NCI-H1417 treated with DMSO at 0.1 percent for 48 hours (cell line): ENCODE measurements around the gene GNA12.
"Not testable (repeated sequence)": the region's sequence is repeated elsewhere in the genome, so short reads cannot be mapped to it uniquely, and the experiment has no call there.

Experiments
- DNase-seq: peaks from one replicate; lab custom pipeline; 2025; lab: John Stamatoyannopoulos, UW

GNA12 gene

DNA sequence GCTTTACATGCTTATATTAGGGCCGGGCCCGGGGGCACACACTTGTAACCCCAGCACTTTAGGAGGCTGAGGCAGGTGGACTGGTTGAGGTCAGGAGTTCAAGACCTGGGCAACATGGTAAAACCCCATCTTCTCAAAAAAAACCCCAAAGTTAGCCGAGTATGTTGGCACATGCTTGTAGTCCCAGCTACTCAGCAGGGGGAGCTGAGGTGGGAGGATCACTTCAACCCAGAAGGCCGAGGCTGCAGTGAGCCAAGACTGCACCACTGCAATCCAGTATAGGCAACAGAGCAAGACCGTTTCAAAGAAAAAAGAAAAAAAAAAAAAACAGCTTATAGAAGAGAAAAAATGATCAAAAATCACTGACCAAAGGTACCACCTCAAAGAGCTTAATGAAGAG is 93.0 kb downstream of the GNA12 start:
- DNase-seq: no peak

DNA sequence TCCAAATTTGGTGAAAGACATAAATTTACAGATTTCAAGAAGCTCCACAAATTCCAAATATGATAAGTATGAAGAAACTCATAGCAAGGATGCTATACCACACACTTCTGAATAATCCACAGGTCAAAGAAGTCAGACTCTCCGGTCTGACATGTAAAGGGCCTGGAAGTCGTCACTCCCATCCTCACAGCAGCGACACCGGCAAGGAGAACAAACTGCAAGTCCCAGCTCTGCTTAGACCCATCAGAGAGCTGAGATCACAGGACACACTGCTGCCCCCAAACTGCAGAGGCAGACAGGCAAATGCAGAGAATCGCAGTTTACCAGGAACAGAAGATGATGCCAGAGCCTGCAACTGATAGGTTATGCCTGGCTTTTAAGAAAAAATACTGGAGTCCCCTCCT is 94.1 kb downstream of the GNA12 start:
- no peak for DNase-seq

DNA sequence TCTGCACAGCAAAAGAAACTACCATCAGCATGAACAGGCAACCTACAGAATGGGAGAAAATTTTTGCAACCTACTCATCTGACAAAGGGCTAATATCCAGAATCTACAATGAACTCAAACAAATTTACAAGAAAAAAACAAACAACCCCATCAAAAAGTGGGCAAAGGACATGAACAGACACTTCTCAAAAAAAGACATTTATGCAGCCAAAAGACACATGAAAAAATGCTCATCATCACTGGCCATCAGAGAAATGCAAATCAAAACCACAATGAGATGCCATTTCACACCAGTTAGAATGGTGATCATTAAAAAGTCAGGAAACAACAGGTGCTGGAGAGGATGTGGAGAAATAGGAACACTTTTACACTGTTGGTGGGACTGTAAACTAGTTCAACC is 95.4 kb downstream of the GNA12 start:
- DNase-seq: not testable (repeated sequence)

DNA sequence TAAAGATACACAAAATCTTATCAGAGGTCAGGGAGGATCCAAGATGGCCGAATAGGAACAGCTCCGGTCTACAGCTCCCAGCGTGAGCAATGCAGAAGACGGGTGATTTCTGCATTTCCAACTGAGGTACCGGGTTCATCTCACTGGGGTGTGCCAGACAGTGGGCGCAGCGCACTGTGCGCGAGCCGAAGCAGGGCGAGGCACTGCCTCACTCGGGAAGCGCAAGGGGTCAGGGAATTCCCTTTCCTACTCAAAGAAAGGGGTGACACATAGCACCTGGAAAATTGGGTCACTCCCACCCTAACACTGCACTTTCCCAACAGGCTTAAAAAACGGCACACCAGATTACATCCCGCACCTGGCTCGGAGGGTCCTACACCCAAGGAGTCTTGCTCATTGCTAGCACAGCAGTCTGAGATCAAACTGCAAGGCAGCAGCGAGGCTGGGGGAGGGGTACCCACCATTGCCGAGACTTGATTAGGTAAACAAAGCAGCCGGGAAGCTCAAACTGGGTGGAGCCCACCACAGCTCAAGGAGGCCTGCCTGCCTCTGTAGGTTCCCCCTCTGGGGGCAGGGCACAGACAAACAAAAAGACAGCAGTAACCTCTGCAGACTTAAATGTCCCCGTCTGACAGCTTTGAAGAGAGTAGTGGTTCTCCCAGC is 100.5 kb downstream of the GNA12 start:
- DNase-seq: not testable (repeated sequence)

DNA sequence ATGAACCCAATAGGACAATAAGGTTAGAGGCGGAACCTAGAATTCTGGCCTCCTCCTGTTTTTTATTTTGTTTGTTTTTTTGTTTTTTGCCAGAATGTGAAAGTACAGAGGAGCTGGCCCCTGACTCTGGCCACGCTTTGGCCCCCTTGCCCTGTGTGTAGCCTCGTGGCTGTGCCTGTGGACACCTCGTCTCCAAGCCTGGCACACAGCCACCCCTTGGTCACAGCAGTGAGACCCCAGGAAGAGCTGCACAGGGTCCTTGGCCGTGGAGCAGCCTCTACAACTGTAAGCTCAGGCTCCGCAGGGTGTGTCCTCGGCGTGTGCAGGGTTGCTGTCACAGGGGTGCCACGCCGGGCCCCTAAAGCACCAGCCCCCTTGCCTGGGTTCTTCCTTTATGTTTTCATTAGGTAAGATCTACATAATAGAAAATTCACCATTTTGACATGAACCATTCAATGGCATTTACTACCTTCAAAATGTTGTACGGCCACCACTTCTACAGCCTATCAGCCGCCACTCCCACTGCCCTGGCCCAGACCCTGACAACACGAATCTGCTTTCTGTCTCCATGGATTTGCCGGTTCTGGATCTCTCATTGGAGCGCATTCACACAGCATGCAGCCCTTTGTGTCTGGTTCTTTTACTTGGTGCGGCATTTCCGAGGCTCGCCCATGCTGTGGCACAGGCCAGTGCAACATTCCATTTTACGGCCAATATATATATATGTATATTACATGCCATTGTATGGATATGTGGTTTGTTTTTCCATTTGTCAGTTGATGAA is 105.2 kb downstream of the GNA12 start:
- DNase-seq: no peak

DNA sequence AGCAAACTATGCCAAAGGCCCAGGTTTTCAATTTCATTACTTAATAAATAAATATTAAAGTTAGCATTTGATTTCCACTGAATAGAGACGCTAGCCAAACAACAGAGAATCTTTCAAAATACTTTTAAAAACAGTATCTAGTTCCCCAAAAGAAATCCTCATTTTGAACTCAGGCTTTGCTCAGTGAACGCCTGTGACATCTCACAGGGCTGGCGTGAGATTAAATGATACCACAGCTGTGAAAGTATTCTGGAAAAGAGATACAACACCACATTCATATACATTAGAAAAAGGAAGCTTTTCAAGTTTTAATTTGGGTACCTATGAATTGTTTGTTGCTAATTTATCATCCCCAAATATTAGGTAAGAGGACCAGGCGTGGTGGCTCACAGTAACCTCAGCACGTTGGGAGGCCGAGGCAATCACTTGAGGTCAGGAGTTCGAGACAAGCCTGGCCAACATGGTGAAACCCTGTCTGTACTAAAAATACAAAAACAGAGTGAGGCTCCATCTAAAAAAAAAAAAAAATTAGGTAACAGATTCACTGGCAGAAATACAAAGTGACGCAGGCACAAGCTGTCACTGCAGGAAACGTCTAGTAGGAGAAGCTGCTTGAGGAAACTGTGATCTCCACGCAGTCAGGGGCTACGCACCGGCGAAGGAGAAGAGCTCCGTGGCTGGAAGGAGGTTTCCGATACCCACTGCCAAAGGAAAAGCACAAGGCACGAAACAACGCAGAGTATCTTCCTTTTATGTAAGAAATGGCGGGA is 106.2 kb downstream of the GNA12 start:
- DNase-seq: no peak

DNA sequence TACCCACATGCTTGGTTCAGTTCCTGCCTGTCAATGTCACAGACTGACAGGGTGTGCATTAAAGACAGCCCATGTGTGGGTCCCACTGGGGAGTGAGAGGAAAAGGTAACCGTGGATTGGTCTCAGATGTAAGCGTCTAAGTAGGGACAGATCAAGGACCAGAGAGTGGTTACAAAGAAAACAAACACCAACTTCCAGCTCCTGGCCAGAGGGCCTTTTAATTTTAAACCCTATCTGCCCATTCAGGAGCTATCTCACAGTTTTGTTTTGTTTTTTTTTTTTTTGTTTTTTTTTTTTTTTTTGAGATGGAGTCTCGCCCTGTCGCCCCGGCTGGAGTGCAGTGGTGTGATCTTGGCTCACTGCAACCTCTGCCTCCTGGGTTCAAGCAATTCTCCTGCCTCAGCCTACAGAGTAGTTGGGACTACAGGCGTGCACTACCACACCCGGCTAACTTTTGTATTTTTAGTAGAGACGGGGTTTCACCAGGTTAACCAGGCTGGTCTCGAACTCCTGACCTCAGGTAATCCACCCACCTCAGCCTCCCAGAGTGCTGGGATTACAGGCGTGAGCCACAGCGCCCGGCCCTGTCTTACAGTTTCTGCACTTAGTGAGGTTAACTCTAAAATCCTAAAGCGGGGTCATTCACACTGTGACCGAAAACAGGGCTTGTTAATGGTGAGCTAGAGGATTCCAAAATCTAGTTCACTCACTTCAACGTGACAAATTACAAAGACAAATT is 106.9 kb downstream of the GNA12 start:
- not testable (repeated sequence) for DNase-seq

DNA sequence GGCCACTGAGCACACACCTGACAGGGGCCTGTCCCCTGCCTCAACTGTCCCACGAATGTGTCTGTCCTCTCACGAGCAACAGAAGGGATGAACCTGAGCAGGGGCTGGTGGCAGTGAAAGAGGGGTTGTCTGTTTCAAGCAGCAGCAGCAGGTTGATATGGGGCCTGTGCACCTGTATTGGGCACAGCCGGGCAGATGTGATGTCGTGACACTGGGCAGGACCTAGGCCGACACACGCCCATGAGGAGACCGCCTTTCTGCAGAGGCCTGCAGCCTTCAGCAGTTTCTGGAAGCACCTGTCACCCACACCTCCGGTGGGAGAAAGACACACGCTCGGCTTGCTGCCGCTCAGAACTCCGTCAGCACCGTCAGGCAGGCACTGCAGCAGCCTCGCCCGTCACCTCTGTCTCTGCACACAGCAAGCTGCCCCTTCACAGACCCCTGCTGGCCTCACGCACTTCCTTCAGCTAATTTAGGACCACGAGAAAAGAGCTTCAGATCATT is 107.6 kb downstream of the GNA12 start:
- DNase-seq: no peak

DNA sequence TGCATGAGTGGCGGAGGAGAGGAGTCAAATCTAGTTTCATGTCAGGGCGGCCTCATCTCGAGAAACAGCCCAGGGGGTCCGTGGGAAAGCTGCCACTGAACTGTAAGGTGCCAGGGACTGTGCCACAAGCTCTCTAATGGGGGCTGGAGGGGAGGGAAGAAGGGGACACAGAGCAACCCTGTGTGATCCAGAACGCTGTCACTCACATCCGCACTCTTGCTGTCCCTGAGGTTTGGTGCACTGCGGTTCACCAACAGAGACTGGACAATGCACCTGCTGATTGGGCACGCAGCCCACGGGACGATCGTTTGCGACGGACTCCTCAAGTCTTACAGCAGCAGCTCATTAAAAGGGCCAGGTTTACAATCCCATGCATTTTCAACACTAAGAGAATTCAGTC is 108.4 kb downstream of the GNA12 start:
- DNase-seq: no peak

DNA sequence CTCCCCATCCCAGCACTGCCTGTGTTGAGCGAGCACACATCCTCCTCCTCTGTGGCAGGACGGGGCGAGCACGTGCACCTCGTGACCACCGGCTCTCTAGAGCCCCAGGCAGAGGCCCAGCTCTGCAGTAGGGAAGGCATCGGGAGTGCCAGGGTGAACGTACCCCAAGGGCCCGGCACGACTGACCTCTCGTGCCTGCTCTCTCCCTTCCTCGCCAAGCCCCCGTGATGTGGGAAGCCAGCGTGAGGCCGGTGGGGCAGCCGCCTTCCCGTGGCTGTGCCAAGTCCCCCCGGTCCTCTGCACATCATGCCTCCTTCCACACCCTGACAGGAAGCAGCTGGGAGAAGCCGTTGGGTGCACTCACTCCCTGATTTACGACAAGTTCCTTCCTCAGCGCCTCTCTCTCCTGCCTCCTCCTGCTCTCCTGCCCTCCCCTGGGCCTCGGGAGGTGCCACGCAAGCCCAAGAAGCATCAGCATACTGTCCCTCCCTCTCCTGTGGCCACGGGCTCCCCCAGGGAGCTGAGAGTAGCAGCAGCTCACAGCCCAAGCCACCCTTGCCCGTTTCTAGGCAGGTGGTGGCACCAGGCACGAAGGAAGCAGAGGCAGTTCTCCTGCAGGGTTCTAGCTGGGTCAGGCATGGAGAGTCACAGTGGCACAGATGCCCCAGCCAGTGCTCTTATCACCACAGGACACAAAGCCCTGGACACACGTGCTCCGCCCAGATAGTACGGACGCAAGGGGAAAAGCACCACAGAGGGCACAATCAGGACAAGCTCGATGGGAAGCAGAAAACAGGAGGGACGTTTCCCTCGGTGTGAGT is 109.1 kb downstream of the GNA12 start:
- DNase-seq: no peak

DNA sequence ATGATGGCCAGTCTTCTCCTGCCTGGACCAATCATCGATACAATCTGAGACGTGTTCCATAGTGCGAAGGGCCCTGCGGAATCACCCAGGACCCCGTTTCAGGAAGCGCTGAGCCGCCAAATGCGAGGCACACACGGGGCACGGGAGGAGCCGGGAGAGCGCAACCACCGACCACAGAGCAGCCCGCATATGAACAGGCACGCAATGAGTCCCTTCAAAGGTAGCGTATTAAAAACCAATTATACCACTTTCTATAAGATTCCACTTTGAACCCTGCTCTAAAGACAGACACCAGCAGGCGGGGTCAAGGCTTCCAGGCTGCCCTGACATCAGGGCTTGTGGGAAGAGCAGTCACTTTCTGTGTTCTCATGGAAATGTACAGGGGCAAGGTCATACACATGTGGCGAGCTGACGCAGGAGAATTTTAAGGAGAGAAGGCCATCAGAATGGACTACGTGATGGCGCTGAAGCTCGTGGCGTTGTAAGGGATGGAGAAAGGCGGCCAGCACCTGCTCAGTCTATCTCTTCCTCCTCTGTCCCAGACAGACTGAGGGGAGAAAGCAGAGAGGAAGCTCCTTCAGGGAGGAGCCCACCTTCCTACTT is 109.9 kb downstream of the GNA12 start:
- DNase-seq: no peak

DNA sequence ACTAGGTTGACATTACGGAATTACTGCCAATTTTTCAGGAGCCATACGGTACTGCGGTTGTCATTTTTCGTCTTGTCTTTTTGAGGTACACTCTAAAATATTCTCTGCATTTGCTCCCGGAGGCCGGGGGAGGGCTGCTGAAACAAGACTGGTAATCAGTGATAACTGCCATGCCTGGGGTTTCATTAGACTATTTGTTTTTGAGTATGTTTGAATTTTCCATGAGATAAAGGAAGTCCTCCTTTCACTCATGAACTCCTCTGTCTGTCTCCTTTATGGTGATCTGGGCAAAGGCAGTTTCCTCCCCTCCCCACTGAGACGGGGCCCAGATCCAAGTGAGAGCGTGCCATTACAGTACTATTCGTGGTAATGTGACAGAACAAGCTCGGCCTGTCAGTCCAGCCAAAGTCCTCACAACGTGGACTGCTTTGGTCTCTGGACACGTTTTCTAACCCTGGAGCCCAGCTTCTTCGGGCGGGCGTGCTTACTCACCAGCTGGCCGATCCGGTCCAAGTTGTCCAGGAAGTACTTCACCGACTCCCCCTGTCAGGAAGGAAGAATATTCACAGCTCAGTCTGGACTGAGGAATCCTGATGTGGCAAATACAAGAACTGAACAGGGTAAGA is 111.0 kb downstream of the GNA12 start:
- DNase-seq: no peak

DNA sequence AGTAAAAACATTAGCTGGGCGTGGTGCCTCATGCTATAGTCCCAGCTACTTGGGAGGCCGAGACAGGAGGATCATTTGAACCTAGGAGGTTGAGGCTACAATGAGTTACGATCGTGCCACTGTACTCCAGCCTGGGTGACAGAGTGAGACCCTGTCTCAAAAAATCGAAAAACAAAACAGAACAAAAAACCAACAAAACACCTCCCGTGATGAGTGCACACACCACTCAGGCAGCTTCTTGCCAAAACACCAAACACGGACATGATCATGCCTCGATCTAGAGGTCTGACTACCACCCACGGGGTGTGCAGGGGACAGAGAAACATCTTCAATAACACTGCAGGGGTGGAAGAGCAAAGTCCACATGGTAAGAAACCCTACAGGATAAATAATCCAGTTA is 111.7 kb downstream of the GNA12 start:
- DNase-seq: no peak

DNA sequence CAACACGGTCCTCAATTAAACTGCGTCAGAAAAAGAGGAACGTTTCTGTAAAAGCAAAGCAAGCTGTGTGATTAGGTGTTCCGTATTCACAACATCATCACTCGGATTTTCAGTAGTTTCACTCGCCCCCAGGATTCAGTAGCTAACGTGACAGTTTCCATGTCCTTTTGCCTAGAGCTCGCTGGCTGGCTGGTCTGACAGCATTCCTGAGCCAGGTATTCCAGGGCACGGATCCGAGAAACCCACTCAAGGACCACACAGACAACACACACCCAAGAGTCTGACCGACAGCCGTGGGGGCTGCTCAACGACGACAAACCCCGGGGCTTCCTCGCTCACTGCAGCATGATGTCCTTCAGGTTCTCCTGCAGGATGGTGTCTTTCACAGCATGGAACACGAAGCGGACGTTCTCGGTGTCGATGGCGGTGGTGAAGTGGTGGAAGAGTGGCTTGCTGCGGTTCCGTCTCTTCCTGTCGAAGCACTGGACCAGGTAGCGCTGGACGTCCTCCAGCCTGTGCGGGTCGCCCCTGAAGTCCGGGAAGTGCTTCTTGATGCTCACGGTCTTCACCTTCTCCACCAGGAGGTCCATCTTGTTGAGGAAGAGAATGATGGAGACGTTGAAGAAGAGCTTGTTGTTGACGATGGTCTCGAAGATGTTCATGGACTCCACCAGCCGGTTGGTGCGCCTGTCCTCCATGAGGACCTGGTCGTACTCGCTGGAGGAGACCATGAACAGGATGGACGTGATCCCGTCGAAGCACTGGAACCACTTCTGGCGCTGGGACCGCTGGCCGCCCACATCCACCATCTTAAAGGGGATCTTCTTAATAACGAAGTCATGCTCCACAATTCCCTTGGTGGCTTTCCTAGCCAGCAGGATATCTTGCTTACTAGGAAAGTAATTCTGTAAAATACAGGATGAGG is 113.0 kb downstream of the GNA12 start:
- no peak for DNase-seq

DNA sequence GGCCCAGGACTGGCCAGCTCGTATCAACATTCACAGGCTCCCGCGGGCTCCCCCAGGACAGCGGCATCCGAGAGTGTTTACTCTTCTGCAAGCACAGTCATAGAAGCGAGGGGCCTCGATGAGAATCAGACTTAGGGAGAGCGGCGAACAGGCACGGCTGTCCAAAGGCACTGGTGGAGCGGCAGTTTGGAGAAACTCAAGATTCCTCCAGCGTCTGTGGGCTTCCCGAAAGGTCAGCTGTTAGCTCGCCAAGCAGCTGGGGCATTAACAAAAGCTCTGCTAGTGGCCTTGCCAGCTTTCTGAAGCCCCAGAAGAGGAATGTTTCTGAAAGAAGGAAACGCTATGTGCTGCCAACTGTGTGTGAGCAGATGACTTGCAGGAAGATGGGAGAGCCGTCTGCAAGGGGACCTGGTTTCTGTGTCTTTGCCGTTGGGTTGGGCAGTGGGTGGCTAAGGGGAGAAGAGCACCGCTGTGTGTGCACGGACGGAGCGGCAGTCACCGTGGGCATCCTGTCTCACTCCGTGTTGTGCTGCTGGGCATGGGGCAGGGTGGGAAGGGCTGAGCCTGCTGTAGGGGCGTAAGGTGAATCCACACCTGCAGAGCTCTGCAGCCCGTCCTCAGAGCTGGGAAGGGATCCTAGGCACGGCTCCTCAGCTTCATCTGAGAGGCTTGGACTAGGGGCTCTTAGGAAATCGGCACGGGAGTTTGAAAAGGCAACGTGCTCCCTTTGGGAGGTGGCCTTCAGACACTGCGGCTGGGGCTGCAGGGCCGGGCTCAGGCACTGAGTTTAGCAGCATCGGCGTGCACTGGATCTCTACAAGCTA is 114.0 kb downstream of the GNA12 start:
- no peak for DNase-seq

DNA sequence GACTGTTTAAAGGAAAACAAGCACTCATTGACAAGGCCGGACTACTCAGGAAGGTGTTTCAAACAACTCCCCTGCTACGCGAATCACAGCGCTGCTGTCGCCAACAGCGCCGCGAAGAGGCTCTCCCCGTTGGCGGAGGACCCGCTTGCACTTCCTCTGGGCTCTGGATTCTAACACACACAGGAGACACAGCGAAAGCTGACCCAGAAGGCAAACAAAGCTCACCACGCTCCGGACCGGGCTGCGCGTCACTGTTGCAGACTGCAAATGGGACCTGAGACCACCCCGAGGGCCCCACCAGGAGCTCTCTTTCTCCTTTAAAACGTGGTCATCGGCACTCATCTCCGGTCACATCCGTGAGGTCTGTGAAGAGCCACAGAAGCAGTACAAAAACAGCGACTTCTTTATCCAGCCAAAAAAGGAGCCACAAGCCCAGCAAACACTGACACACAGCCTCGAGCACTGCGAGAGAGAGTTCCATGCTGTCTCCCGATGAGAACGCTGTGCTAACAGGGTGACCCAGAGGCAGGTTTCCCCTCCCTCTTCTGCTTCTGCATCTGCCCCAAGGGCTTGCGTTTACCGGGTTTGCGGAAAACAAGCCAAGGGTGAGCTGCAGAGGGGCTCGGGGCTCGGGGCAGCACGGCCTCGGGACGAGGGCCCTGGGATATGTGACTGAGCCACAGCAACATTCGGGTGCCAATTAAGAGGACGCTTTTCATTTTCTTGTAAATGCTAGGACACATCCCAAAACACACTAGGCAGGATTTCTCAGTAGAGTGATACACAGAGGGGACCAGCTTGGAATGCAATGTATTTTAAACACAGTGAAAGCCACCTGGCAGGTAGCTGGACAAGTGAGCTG is 114.8 kb downstream of the GNA12 start:
- no peak for DNase-seq

DNA sequence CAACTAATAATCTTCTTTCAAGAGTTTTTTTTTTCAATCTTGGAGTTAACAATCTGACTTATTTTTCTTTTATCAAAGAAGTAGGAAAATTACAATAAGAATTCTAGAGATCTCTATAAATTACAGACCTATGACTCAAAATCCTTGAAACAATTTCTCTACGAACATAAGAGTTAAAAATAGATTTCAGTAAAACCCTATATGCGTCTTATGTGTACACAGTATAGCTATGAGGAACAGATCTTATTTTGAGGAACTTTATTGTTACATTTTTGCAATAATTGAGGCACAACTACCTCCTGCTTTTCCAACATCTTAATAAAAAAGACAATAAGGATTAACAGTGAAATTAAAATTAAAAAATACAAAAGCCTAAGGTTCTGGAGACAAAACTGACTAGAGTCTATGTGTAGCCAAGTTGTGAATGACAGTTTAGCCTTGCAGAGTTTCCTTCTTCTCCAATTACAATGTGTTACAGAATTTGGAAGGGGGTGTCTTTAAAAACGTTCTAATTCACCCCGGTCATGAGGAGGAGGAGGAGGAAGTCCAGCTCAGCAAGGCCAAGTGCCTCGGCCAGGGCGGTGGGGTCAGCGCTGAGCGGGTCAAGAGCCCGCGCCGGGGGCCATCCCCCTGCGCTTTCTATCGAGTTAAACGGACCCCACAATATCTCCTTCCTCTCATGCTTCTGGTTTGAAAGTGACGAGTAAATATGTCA is 115.6 kb downstream of the GNA12 start:
- no peak for DNase-seq
